A549 (cell line): ENCODE results near the gene EPB41L2. TPM values are rescaled to one million over a fixed set of nuclear protein-coding genes. Genes with fewer than 3 reads are reported as not detected.

Source experiments
- ATAC-seq, 2 experiments: fragments of 200-7000 bp in 1 of 2; fragments of >200 bp in 1 of 2; cut with Nextera tagmentation in 1 of 2; cut with Tn5 transposase in 1 of 2; 3 replicates each; pipeline versions ENCODE4 v1.8.0 to v1.9.1; 2018 to 2020; ENCODE audit warnings: mild to moderate bottlenecking in 1 of 2, moderate library complexity in 1 of 2
- CTCF ChIA-PET: fragments of 300-600 bp; sonication (Branson Sonifier 250); formaldehyde crosslinking; extraction: SDS; loops from one replicate; lab custom pipeline; 2021; ENCODE audit warnings: antibody characterized with exemption, inconsistent platforms; lab: Yijun Ruan, JAX
- POLR2A ChIA-PET: fragments of 350-600 bp; formaldehyde crosslinking; extraction: SDS; loops from one replicate; lab custom pipeline; 2021; ENCODE audit warnings: antibody characterized with exemption, inconsistent platforms; lab: Yijun Ruan, JAX
- DNase-seq, 2 experiments: peaks; one replicate each; pipeline versions ENCODE4 v3.0.0 to v3.0.0-alpha.2; 2011 to 2016; ENCODE audit warnings: low read depth in 1 of 2, low spot score in 1 of 2
- FAIRE-seq: peaks from 2 replicates; lab custom pipeline; 2011; peaks lifted over from hg19 to GRCh38; lab: Jason Lieb, UNC
- H3K27ac ChIP-seq, 2 experiments: fragments of >200 bp; sonication (Bioruptor Twin); formaldehyde crosslinking; 3 replicates each; pipeline ENCODE4 v1.5.1; 2016 to 2017
- H3K4me1 ChIP-seq: fragments of >200 bp; sonication (Bioruptor Twin); formaldehyde crosslinking; 3 replicates; pipeline ENCODE4 v1.6.1; 2016
- H3K4me2 ChIP-seq: fragments of >200 bp; sonication (Bioruptor Twin); formaldehyde crosslinking; 3 replicates; pipeline ENCODE4 v1.6.1; 2016
- H3K4me3 ChIP-seq: fragments of >200 bp; sonication (Bioruptor Twin); formaldehyde crosslinking; 3 replicates; pipeline ENCODE4 v1.5.1; 2016
- H3K9me3 ChIP-seq: fragments of >200 bp; sonication (Bioruptor Twin); formaldehyde crosslinking; 3 replicates; pipeline ENCODE4 v1.6.1; 2016
- CBX2 ChIP-seq: fragments of 200-600 bp; sonication (generic); IDR thresholded peaks from 2 replicates; pipeline ENCODE4 v1.6.1; 2016; ENCODE audit warnings: low read depth, mild to moderate bottlenecking, borderline replicate concordance
- CBX8 ChIP-seq: fragments of 200-600 bp; sonication (generic); IDR thresholded peaks from 2 replicates; pipeline ENCODE4 v1.6.1; 2016
- EHF ChIP-seq: fragments of 250-450 bp; sonication (Bioruptor Pico); IDR thresholded peaks from 2 replicates; pipeline ENCODE4 v1.5.0; 2020; ENCODE audit warnings: mild to moderate bottlenecking
- EHMT2 ChIP-seq: fragments of 200-600 bp; sonication (generic); IDR thresholded peaks from 2 replicates; pipeline ENCODE4 v1.6.1; 2016; ENCODE audit warnings: antibody characterized with exemption, low read depth, mild to moderate bottlenecking, moderate library complexity
- ELK1 ChIP-seq: fragments of 150-350 bp; IDR thresholded peaks from 2 replicates; pipeline ENCODE4 v1.6.1; 2014; ENCODE audit warnings: low read depth, mild to moderate bottlenecking, low read length
- ESRRA ChIP-seq: fragments of 150-350 bp; IDR thresholded peaks from 2 replicates; pipeline ENCODE4 v1.6.1; 2014; ENCODE audit warnings: mild to moderate bottlenecking, low read length, borderline replicate concordance
- FOSB ChIP-seq: fragments of 250-450 bp; sonication (Bioruptor Pico); IDR thresholded peaks from 2 replicates; pipeline ENCODE4 v1.5.0; 2020; ENCODE audit warnings: mild to moderate bottlenecking, moderate library complexity
- FOSL2 ChIP-seq, 2 experiments: fragments of 450-650 bp in 1 of 2; fragments of >200 bp in 1 of 2; sonication (Bioruptor Twin) in 1 of 2; formaldehyde crosslinking; IDR thresholded peaks; 2 replicates each; pipeline versions ENCODE4 v1.5.0 to v1.6.1; 2016 to 2020; ENCODE audit warnings: mild to moderate bottlenecking in 1 of 2, moderate library complexity in 1 of 2
- FOXS1 ChIP-seq: fragments of 250-450 bp; sonication (Bioruptor Pico); IDR thresholded peaks from 2 replicates; pipeline ENCODE4 v1.5.0; 2020; ENCODE audit warnings: mild to moderate bottlenecking, moderate library complexity
- GATA3 ChIP-seq: IDR thresholded peaks from 2 replicates; pipeline ENCODE4 v1.6.1; 2012; ENCODE audit warnings: borderline replicate concordance
- HEYL ChIP-seq: fragments of 250-450 bp; sonication (Bioruptor Pico); IDR thresholded peaks from 2 replicates; pipeline ENCODE4 v1.8.0; 2021; ENCODE audit warnings: mild to moderate bottlenecking, moderate library complexity
- HMGXB4 ChIP-seq: fragments of 250-450 bp; sonication (Bioruptor Pico); IDR thresholded peaks from 2 replicates; pipeline ENCODE4 v1.5.0; 2021; ENCODE audit warnings: mild to moderate bottlenecking, moderate library complexity, borderline replicate concordance
- HOXA7 ChIP-seq: fragments of 250-450 bp; sonication (Bioruptor Pico); IDR thresholded peaks from 2 replicates; pipeline ENCODE4 v1.5.0; 2020; ENCODE audit warnings: mild to moderate bottlenecking, moderate library complexity
- HOXB13 ChIP-seq: fragments of 250-450 bp; sonication (Bioruptor Pico); IDR thresholded peaks from 2 replicates; pipeline ENCODE4 v1.5.0; 2020; ENCODE audit warnings: low read depth, mild to moderate bottlenecking, moderate library complexity
- MAX ChIP-seq: IDR thresholded peaks from 2 replicates; pipeline ENCODE4 v1.6.1; 2012
- MAZ ChIP-seq: fragments of 150-350 bp; IDR thresholded peaks from 2 replicates; pipeline ENCODE4 v1.6.1; 2014; ENCODE audit warnings: antibody characterized with exemption, low read depth, low read length, borderline replicate concordance
- MYC ChIP-seq: IDR thresholded peaks from 2 replicates; pipeline ENCODE4 v1.6.1; 2012; ENCODE audit warnings: mild to moderate bottlenecking, inconsistent platforms, low read length, improper control_type of control experiment, borderline replicate concordance
- NFE2L2 ChIP-seq: fragments of 150-350 bp; conservative IDR thresholded peaks from 2 replicates; pipeline ENCODE4 v1.6.1; 2014; ENCODE audit warnings: low read length
- NPAS2 ChIP-seq: fragments of 250-450 bp; sonication (Bioruptor Pico); IDR thresholded peaks from 2 replicates; pipeline ENCODE4 v1.8.0; 2022; ENCODE audit warnings: mild to moderate bottlenecking, moderate library complexity, borderline replicate concordance
- PBX3 ChIP-seq: IDR thresholded peaks from 2 replicates; pipeline ENCODE4 v1.6.1; 2012
- PHF8 ChIP-seq: fragments of 200-600 bp; sonication (generic); IDR thresholded peaks from 2 replicates; pipeline ENCODE4 v1.6.1; 2016; ENCODE audit warnings: low read depth, mild to moderate bottlenecking, antibody characterized with exemption, moderate library complexity, borderline replicate concordance
- POLR2A ChIP-seq: IDR thresholded peaks from 2 replicates; pipeline ENCODE4 v1.6.1; 2012; ENCODE audit warnings: mild to moderate bottlenecking, low read length
- RARB ChIP-seq: fragments of 250-450 bp; sonication (Bioruptor Pico); IDR thresholded peaks from 2 replicates; pipeline ENCODE4 v1.8.0; 2021; ENCODE audit warnings: mild to moderate bottlenecking, moderate library complexity
- RFX5 ChIP-seq: fragments of 450-650 bp; IDR thresholded peaks from 2 replicates; pipeline ENCODE4 v1.7.1; 2014; ENCODE audit warnings: antibody characterized with exemption, mild to moderate bottlenecking, moderate library complexity
- SMC3 ChIP-seq: fragments of >200 bp; sonication (Bioruptor Twin); formaldehyde crosslinking; IDR thresholded peaks from 3 replicates; pipeline ENCODE4 v1.6.1; 2018; ENCODE audit warnings: inconsistent platforms
- SREBF2 ChIP-seq: fragments of 450-650 bp; IDR thresholded peaks from 2 replicates; pipeline ENCODE4 v1.6.1; 2014; ENCODE audit warnings: mild to moderate bottlenecking, moderate library complexity
- TFCP2L1 ChIP-seq: fragments of 250-450 bp; sonication (Bioruptor Pico); IDR thresholded peaks from 2 replicates; pipeline ENCODE4 v1.5.0; 2021; ENCODE audit warnings: mild to moderate bottlenecking
- TP53 ChIP-seq: fragments of 250-450 bp; sonication (Bioruptor Pico); IDR thresholded peaks from 2 replicates; pipeline ENCODE4 v1.5.0; 2021; ENCODE audit warnings: mild to moderate bottlenecking, moderate library complexity
- ZNF302 ChIP-seq: fragments of 250-450 bp; sonication (Bioruptor Pico); IDR thresholded peaks from 2 replicates; pipeline ENCODE4 v1.9.0; 2021; ENCODE audit warnings: inconsistent platforms, mild to moderate bottlenecking, moderate library complexity
- WGBS: methylation state at CpG from one replicate; pipeline ENCODE4 v1.1.6; 2017; ENCODE audit errors: missing lambda C conversion rate; 5-methylcytosine and 5-hydroxymethylcytosine counted together
- polyA plus RNA-seq, 4 experiments: library from polyadenylated mRNA; depleted of rRNA in 3 of 4; stranded (reverse); fragments of >200 nt; fragmentation: RNase III in 1 of 4; extraction: RNeasy Plus Mini Kit Qiagen cat#74134 plus additional on column Dnase treatment in 1 of 4; gene quantifications; 2 replicates in 3 of 4; 3 replicates in 1 of 4; pipeline ENCODE4 v1.2.3, GENCODE V29; 2011 to 2017

Gene EPB41L2
- polyA plus RNA-seq, 2 of the 4 experiments (the other 2 are of a cell fraction): 42.9 to 50.3 TPM

- TF ChIP-seq PBX3: no peak
- TF ChIP-seq TP53 (CRISPR knock-in tag): no peak
- TF ChIP-seq SREBF2: no peak
- TF ChIP-seq RFX5: no peak
- no peak for TF ChIP-seq CBX8
- TF ChIP-seq ESRRA: no peak
- TF ChIP-seq NPAS2 (CRISPR knock-in tag): no peak
- TF ChIP-seq HOXB13 (CRISPR knock-in tag): no peak
- TF ChIP-seq ZNF302 (CRISPR knock-in tag): no peak
- TF ChIP-seq HMGXB4: no peak
- no peak for TF ChIP-seq MYC
- no peak for TF ChIP-seq HOXA7 (CRISPR knock-in tag)
- no peak for TF ChIP-seq EHMT2
- no peak for TF ChIP-seq TFCP2L1
- no peak for TF ChIP-seq SMC3
- no peak for TF ChIP-seq NFE2L2
- TF ChIP-seq PHF8: no peak
- TF ChIP-seq FOSB (CRISPR knock-in tag): no peak
- no peak for TF ChIP-seq CBX2
- TF ChIP-seq MAX: no peak
- H3K4me2 ChIP-seq: no peak overlapping the region
- ChIA-PET CTCF (no interaction called here), POLR2A (no interaction called here)
- no peak overlapping the region for H3K4me3 ChIP-seq
- H3K4me1 ChIP-seq: no peaks in the 10 kb centered on the region
- FAIRE-seq: no peak
- ATAC-seq: no peak
- no peaks in the 10 kb centered on the region for H3K9me3 ChIP-seq
- WGBS: 93% methylated on average over 2 of the region's 2 CpGs
- DNase-seq: no peak
- H3K27ac ChIP-seq: no peak overlapping the region
These were observed 107.3 kb downstream of the EPB41L2 start for GRCh38 chr6:130955755-130956154.

- ATAC-seq: no peak
- Histone ChIP-seq H3K27ac (no peak overlapping the region), H3K9me3 (no peaks in the 10 kb centered on the region), H3K4me3 (no peak overlapping the region), H3K4me2 (no peak overlapping the region), H3K4me1 (peaks cover 10% of the 10 kb centered on the region; the same call in 2 of the 3 replicates)
- WGBS: 100% methylated on average over 1 of the region's 1 CpG
- POLR2A ChIA-PET: no interaction called here
- no peak for DNase-seq
- CTCF ChIA-PET: no interaction called here
- no peak for FAIRE-seq
- TF ChIP-seq NFE2L2: no peak
- no peak for TF ChIP-seq POLR2A
- TF ChIP-seq FOSL2 (IDR thresholded peaks at IDR 0.05): no peak
- no peak for TF ChIP-seq FOSL2 (CRISPR knock-in tag; IDR thresholded peaks at IDR 0.05)
- TF ChIP-seq HOXA7 (CRISPR knock-in tag): no peak
- no peak for TF ChIP-seq CBX8
- TF ChIP-seq PHF8: no peak
- no peak for TF ChIP-seq HOXB13 (CRISPR knock-in tag)
- no peak for TF ChIP-seq RARB
- no peak for TF ChIP-seq FOXS1 (CRISPR knock-in tag)
- no peak for TF ChIP-seq ELK1
- no peak for TF ChIP-seq TFCP2L1
- TF ChIP-seq GATA3: no peak
- no peak for TF ChIP-seq MAZ
- no peak for TF ChIP-seq EHMT2
- TF ChIP-seq EHF: no peak
- no peak for TF ChIP-seq ESRRA
- TF ChIP-seq CBX2: no peak
- no peak for TF ChIP-seq HMGXB4
- TF ChIP-seq HEYL: no peak
These were observed 113.5 kb downstream of the EPB41L2 start for GRCh38 chr6:130949553-130949952.
